HepG2 (cell line): Measurements from ENCODE around the gene NRSN2. TPM values are rescaled to one million over a fixed set of nuclear protein-coding genes. Genes with fewer than 3 reads are reported as not detected.

Experiments
- AKNA ChIP-seq: sonication (generic); formaldehyde crosslinking; IDR thresholded peaks from 2 replicates; pipeline ENCODE4 v1.4.0; 2020; ENCODE audit warnings: missing genetic modification reagents, borderline replicate concordance
- BATF2 ChIP-seq: sonication (generic); formaldehyde crosslinking; IDR thresholded peaks from 2 replicates; pipeline ENCODE4 v1.8.0; 2022; ENCODE audit warnings: mild to moderate bottlenecking, missing genetic modification reagents, moderate library complexity
- BORCS8-MEF2B ChIP-seq: sonication (generic); formaldehyde crosslinking; IDR thresholded peaks from 2 replicates; pipeline ENCODE4 v1.8.0; 2022; ENCODE audit warnings: mild to moderate bottlenecking, missing genetic modification reagents
- E2F2 ChIP-seq: sonication (generic); formaldehyde crosslinking; IDR thresholded peaks from 2 replicates; pipeline ENCODE4 v1.4.0; 2020; ENCODE audit warnings: missing genetic modification reagents, borderline replicate concordance
- GFI1 ChIP-seq: sonication (generic); formaldehyde crosslinking; IDR thresholded peaks from 2 replicates; pipeline ENCODE4 v1.5.0; 2020; ENCODE audit warnings: missing genetic modification reagents, mild to moderate bottlenecking, borderline replicate concordance
- HOXA5 ChIP-seq: sonication (generic); formaldehyde crosslinking; IDR thresholded peaks from 2 replicates; pipeline ENCODE4 v1.4.0; 2020; ENCODE audit warnings: missing genetic modification reagents
- JUNB ChIP-seq: sonication (generic); formaldehyde crosslinking; IDR thresholded peaks from 2 replicates; pipeline ENCODE4 v1.8.0; 2022; ENCODE audit warnings: missing genetic modification reagents, mild to moderate bottlenecking, borderline replicate concordance
- KLF15 ChIP-seq: sonication (generic); formaldehyde crosslinking; IDR thresholded peaks from 2 replicates; pipeline ENCODE4 v1.8.1; 2023; ENCODE audit warnings: borderline replicate concordance, mild to moderate bottlenecking, inconsistent platforms, missing genetic modification reagents, mixed read lengths
- NAIF1 ChIP-seq: sonication (generic); formaldehyde crosslinking; IDR thresholded peaks from 2 replicates; pipeline ENCODE4 v1.5.0; 2020; ENCODE audit warnings: mild to moderate bottlenecking, missing genetic modification reagents, borderline replicate concordance
- NFE2L1 ChIP-seq: sonication (generic); formaldehyde crosslinking; IDR thresholded peaks from 2 replicates; pipeline ENCODE4 v1.4.0; 2020; ENCODE audit warnings: missing genetic modification reagents, mild to moderate bottlenecking, borderline replicate concordance
- NFYB ChIP-seq: sonication (generic); formaldehyde crosslinking; IDR thresholded peaks from 2 replicates; pipeline ENCODE4 v1.4.0; 2020; ENCODE audit warnings: missing genetic modification reagents
- SRF ChIP-seq: IDR thresholded peaks from 2 replicates; pipeline ENCODE4 v1.6.1; 2011; ENCODE audit warnings: mild to moderate bottlenecking, low read depth, low read length, moderate library complexity
- SRY ChIP-seq: sonication (generic); formaldehyde crosslinking; IDR thresholded peaks from 2 replicates; pipeline ENCODE4 v1.8.0; 2022; ENCODE audit warnings: mild to moderate bottlenecking, missing genetic modification reagents
- SUZ12 ChIP-seq: fragments of 150-350 bp; IDR thresholded peaks from 2 replicates; pipeline ENCODE4 v1.6.1; 2014; ENCODE audit warnings: low read depth, low read length
- THYN1 ChIP-seq: sonication (generic); formaldehyde crosslinking; IDR thresholded peaks from 2 replicates; pipeline ENCODE4 v1.8.1; 2023; ENCODE audit warnings: low read depth, mild to moderate bottlenecking, moderate library complexity, missing genetic modification reagents, borderline replicate concordance
- XRCC5 ChIP-seq: fragments of 200-400 bp; formaldehyde crosslinking; optimal IDR thresholded peaks from 2 replicates; pipeline ENCODE3; 2017; ENCODE audit warnings: mild to moderate bottlenecking, low read length
- ZBTB3 ChIP-seq: sonication (generic); formaldehyde crosslinking; IDR thresholded peaks from 2 replicates; pipeline ENCODE4 v1.4.0; 2020; ENCODE audit warnings: low read depth, mild to moderate bottlenecking, moderate library complexity, missing genetic modification reagents, borderline replicate concordance
- ZNF34 ChIP-seq: sonication (generic); formaldehyde crosslinking; IDR thresholded peaks from 2 replicates; pipeline ENCODE4 v1.4.0; 2020; ENCODE audit warnings: mild to moderate bottlenecking, missing genetic modification reagents, borderline replicate concordance
- ZNF567 ChIP-seq: sonication (generic); formaldehyde crosslinking; IDR thresholded peaks from 2 replicates; pipeline ENCODE4 v1.8.1; 2023; ENCODE audit warnings: mild to moderate bottlenecking, missing genetic modification reagents, borderline replicate concordance
- ZNF660 ChIP-seq: sonication (generic); formaldehyde crosslinking; IDR thresholded peaks from 2 replicates; pipeline ENCODE4 v1.5.1; 2020; ENCODE audit warnings: mild to moderate bottlenecking, low read depth, missing genetic modification reagents, borderline replicate concordance
- polyA plus RNA-seq, 8 experiments: library from polyadenylated mRNA; depleted of rRNA in 3 of 8; stranded (reverse) in 7 of 8; unstranded in 1 of 8; fragments of >200 nt; fragmentation: Illumina TruSeq in 4 of 8; extraction: Trizol in 4 of 8; gene quantifications; 2 replicates each; pipeline versions ENCODE4 v1.2.1 to v1.2.3, GENCODE V29; 2011 to 2016; ENCODE audit warnings: low read depth in 4 of 8, missing spikeins in 1 of 8, mixed read lengths in 1 of 8; ENCODE audit not compliant: insufficient read depth in 1 of 8
- total RNA-seq, 5 experiments: library from RNA; depleted of rRNA; stranded (reverse); fragments of >200 nt; fragmentation: Illumina TruSeq; extraction: Trizol; gene quantifications; 2 replicates each; pipeline ENCODE4 v1.2.3, GENCODE V29; 2016; ENCODE audit warnings: low read depth in 1 of 5
- TF ChIP-seq, protein P1 (sequence below): sonication (generic); formaldehyde crosslinking; IDR thresholded peaks from 2 replicates; pipeline ENCODE4 v1.8.1; 2023; ENCODE audit warnings: mild to moderate bottlenecking, missing genetic modification reagents, borderline replicate concordance

NRSN2 gene
- total and polyA plus RNA-seq, 2 of the 13 experiments (the other 11 are each of a cell fraction or from before 2014, with no cell fraction given), result 32.3 to 49.4 TPM

GRCh38 chr20:400454-401275 lies 53.8 kb downstream of the NRSN2 start (continued):
- TF ChIP-seq SRF (no peak), SRY (CRISPR knock-in tag) (peak; percentile 92), E2F2 (CRISPR knock-in tag) (no peak), ZNF34 (CRISPR knock-in tag) (0 out of 2 replicates have a peak, but pooled peaks have one; percentile 62), KLF15 (no peak), HOXA5 (CRISPR knock-in tag) (0 out of 2 replicates have a peak, but pooled peaks have one; percentile 9), ZNF660 (CRISPR knock-in tag) (no peak), ZNF567 (CRISPR knock-in tag) (no peak), THYN1 (no peak), SUZ12 (no peak), ZBTB3 (CRISPR knock-in tag) (peak; percentile 15; the same call in 1 of the 2 replicates), NFYB (peak; percentile 64), NAIF1 (CRISPR knock-in tag) (no peak), NFE2L1 (CRISPR knock-in tag) (peak; percentile 59; the same call in 1 of the 2 replicates), AKNA (CRISPR knock-in tag) (no peak), JUNB (CRISPR knock-in tag) (no peak), GFI1 (CRISPR knock-in tag) (no peak), BATF2 (CRISPR knock-in tag) (no peak), BORCS8-MEF2B (CRISPR knock-in tag) (no peak), XRCC5 (peak; percentile 55)
- TF ChIP-seq, protein P1, sequence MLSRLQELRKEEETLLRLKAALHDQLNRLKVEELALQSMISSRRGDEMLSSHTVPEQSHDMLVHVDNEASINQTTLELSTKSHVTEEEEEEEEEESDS (CRISPR knock-in tag), result no peak
